Measurements from ENCODE around the gene MIS12. TPM values are rescaled to one million over a fixed set of nuclear protein-coding genes. Genes with fewer than 3 reads are reported as not detected.

The MIS12 gene
- polyA plus RNA-seq, 2 of the 4 experiments (the other 2 are of a cell fraction): 26.6 to 38.2 TPM

GRCh38 chr17:5486206-5487124, at the start of gene MIS12 (continued):
- TF ChIP-seq PHF8 (IDR thresholded peaks at IDR 0.05; ENCODE audit: borderline replicate concordance, low read depth) (peak; percentile 97), SMC3 (IDR thresholded peaks at IDR 0.05) (no peak), MYC (IDR thresholded peaks at IDR 0.05; ENCODE audit: borderline replicate concordance, low read length) (peak; percentile 51; the same call in 1 of the 2 replicates), EHMT2 (IDR thresholded peaks at IDR 0.05; ENCODE audit: low read depth) (no peak), POLR2A (IDR thresholded peaks at IDR 0.05; ENCODE audit: low read length) (peak; percentile 73), RFX5 (IDR thresholded peaks at IDR 0.05) (peak; percentile 81; the same call in 1 of the 2 replicates), REST (IDR thresholded peaks at IDR 0.05) (no peak), RNF2 (IDR thresholded peaks at IDR 0.05; ENCODE audit: borderline replicate concordance, low read depth) (no peak; the same call in 1 of the 2 replicates), HDAC2 (IDR thresholded peaks at IDR 0.05) (0 out of 2 replicates have a peak, but pooled peaks have one; percentile 39), NR3C1 (IDR thresholded peaks at IDR 0.05) (no peak), HOXB5 (CRISPR knock-in tag; IDR thresholded peaks at IDR 0.05) (peak; percentile 95), RAD21 (conservative IDR thresholded peaks at IDR 0.05 in 1 of 2, IDR thresholded peaks at IDR 0.05 in 1 of 2) (no peak), CHD2 (IDR thresholded peaks at IDR 0.05; ENCODE audit: low read length, partially characterized antibody) (no peak), EP300 (IDR thresholded peaks at IDR 0.05) (no peak), MAZ (IDR thresholded peaks at IDR 0.05; ENCODE audit: borderline replicate concordance, low read depth, low read length) (peak; percentile 19; the same call in 1 of the 2 replicates), MAX (IDR thresholded peaks at IDR 0.05) (peak; percentile 98), HOXA7 (CRISPR knock-in tag; IDR thresholded peaks at IDR 0.05) (peak; percentile 66; the same call in 1 of the 2 replicates), FOSB (CRISPR knock-in tag; IDR thresholded peaks at IDR 0.05) (no peak), JUNB (IDR thresholded peaks at IDR 0.05) (no peak), TP53 (CRISPR knock-in tag; IDR thresholded peaks at IDR 0.05) (peak; percentile 66), RARB (CRISPR knock-in tag; IDR thresholded peaks at IDR 0.05) (no peak), ZFP36 (IDR thresholded peaks at IDR 0.05; ENCODE audit: borderline replicate concordance, partially characterized antibody) (no peak), EHF (CRISPR knock-in tag; IDR thresholded peaks at IDR 0.05) (peak; percentile 95)
- TF ChIP-seq, protein P1, sequence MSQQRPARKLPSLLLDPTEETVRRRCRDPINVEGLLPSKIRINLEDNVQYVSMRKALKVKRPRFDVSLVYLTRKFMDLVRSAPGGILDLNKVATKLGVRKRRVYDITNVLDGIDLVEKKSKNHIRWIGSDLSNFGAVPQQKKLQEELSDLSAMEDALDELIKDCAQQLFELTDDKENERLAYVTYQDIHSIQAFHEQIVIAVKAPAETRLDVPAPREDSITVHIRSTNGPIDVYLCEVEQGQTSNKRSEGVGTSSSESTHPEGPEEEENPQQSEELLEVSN (IDR thresholded peaks at IDR 0.05; ENCODE audit: borderline replicate concordance, low read depth): peak; percentile 100
- TF ChIP-seq, protein P2, sequence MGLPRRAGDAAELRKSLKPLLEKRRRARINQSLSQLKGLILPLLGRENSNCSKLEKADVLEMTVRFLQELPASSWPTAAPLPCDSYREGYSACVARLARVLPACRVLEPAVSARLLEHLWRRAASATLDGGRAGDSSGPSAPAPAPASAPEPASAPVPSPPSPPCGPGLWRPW (IDR thresholded peaks at IDR 0.05): no peak
- TF ChIP-seq, protein P3, sequence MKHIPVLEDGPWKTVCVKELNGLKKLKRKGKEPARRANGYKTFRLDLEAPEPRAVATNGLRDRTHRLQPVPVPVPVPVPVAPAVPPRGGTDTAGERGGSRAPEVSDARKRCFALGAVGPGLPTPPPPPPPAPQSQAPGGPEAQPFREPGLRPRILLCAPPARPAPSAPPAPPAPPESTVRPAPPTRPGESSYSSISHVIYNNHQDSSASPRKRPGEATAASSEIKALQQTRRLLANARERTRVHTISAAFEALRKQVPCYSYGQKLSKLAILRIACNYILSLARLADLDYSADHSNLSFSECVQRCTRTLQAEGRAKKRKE (CRISPR knock-in tag; IDR thresholded peaks at IDR 0.05; ENCODE audit: low read depth): peak; percentile 45

All from A549 (cell line).